HG03558 (cell line): ENCODE data around the gene C12orf50.
A peak's percentile ranks its signal among the peaks of the same experiment; 100 is the strongest.
"Not testable (repeated sequence)": the region's sequence is repeated elsewhere in the genome, so short reads cannot be mapped to it uniquely, and the experiment has no call there.

ENCODE experiments used
- ATAC-seq: cut with Tn5 transposase; IDR thresholded peaks from one replicate; pipeline ENCODE4 v1.9.1; 2021; ENCODE audit warnings: moderate number of reproducible peaks; ENCODE audit not compliant: unreplicated experiment; ENCODE audit errors: extremely low read depth

C12orf50 gene

DNA sequence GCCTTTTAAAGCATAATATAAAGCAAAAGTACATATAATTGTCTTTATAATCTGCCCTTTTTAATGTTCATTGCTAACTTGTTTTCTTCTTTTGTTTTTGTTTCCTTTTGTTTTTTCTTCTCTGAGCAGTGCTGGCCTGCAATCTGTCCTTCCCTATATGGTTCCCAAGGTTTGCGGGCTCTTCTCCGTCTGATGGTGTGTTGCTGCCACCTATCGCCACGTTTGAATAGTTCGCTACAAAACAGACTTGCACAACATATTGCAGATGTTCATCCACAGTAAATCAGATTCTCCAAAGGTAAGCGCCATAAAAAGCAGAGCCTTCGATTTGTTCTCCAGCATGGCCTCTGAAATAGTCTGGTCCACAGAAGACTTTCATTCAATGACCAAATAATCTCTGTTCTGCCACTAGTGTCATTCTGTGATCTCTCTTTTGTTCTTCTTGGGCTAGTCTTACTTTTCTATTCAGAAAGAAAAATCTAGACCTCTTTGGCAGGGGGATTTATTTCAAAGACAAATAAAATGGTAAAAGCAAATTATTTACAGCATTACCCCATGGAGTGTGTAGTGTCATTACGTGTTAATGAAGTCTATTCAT, 33.5 kb downstream of the C12orf50 start:
- ATAC-seq, result peak; percentile 63

DNA sequence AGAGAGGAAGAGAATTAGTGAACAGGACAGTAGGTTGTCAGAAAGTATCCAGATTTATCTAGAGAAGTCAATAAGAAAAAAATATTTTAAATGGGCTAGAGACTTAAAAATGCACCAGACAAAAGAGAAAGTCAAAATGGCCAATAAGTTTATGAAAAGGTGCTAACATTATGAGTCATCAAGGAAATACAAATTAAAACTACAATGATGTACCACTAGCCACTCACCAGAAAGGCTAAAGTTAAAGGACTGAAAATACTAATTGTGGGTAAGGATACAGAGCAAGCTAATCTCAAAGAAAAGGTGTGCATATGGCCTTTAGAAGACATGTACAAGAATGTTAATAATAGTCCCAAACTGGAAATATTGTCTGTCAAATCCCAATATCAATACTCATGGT, 37.7 kb downstream of the C12orf50 start:
- no peak for ATAC-seq

DNA sequence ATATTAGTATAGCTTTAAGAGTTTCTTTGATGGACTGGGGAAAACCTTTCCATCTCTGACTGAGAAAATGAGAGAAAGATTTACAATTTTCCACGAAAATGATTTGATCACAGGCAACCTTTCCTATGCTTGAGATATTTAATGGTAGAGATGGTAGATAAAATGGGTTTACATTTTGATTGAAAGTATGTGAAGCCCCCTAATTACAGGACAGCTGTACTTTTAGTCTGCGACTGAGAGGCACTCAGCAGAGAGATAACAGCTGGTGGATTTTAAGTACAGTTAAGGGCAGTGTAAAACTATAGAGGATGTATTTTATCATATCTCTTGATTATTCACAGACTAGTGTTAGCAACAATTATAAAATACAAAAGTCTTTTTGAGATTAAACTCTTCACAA, 40.7 kb downstream of the C12orf50 start:
- no peak for ATAC-seq

DNA sequence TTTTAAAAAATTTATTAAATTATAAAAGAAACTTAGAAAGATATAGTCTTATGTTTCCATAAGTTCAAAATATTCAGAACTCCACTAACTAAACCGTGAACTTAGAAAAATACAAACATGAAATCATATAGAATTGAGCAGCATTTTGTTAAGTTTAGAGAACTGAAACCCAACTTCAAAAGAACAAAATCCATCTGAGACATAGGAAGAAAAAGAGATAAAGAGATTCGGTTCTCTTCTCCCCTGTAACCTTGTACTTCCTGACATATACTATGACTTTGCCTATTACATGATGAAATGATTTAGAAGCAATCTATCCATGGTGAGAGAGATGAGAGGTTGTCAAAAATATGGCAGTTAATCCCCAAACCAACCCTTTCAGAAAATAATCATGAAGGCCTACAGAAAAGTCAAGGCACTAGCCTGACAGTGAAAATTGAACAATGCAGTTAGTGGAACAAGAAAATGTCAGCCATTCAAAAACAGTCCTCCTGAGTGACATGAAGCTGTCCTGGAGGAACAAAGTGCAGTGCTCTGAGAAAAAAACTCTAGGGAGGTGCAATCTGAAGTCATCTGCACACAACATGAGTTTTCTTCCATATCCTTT, 44.0 kb downstream of the C12orf50 start:
- no peak for ATAC-seq

DNA sequence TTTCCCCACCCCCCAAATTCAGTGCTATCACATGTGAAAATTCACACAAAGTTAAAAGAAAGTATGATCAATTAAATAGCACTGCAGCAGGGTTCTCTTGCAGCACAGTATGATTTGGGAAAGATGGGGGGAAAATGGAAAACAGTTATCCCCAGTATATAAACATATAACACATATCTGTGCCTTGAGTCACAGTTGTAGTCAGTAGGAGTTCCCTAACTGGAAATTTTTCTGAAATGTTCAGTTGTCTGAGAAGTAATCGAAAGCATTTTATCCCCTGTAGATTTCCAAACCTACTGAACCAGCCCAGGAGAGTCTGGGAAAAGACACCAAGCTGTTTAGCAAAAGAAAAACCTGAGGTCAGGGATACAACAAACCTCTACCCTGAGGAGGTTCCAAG, 47.0 kb downstream of the C12orf50 start:
- ATAC-seq, result no peak

DNA sequence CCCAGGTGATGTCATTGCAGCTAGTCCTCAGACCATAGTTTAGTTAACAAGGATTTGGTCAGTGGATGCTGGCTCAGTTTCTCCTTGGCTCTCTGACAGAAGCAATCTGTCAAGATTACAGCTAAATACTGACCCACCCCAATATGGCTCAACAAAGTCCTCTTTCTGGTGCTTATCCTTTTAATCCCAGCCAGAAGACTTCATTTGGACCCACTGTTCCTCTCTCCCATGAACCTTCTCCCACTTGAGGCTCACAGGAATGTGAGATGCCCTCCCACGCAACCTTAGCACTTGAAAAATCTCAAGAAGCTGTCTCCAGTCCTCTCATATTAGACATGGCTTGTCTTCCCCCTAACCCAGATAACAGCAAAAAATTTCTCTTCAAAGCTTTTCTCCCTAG, 47.7 kb downstream of the C12orf50 start:
- ATAC-seq, result no peak

DNA sequence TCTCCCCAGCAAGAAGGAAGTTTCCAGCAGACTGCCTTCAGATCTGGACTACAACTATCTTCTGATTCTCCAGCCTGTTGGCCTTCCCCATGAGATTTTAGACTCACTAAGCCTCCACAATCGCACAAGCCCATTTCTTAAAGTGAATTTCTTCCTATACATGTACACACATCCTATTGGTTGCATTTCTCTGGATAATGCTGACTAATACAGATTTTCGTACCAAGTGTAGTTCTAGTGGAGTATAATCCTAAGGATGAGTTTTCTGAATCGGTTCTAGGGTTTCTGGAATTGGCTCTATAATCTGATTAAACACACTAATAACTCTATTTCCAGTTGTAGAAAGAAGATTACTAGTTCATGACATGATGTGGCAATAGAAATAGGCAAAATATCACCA, 53.3 kb downstream of the C12orf50 start:
- no peak for ATAC-seq

DNA sequence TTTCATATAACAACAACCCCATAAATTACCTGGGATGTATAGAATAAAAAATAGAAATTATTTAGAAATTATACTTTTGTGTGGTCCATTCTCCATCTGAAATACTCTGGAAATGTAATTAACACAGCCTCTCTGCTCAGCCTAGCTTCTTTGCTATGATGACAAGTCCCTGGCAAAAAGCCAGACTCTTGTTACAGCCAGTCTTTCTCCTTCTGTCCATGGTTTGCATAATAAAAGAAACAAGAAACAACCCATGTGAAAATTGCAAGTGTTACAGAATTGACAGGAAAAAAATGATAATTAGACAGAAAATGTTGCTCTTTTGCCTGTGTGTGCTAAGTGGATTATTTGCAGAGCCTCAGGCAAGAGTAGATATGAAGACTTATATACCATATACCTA, 61.3 kb downstream of the C12orf50 start:
- ATAC-seq, result no peak

DNA sequence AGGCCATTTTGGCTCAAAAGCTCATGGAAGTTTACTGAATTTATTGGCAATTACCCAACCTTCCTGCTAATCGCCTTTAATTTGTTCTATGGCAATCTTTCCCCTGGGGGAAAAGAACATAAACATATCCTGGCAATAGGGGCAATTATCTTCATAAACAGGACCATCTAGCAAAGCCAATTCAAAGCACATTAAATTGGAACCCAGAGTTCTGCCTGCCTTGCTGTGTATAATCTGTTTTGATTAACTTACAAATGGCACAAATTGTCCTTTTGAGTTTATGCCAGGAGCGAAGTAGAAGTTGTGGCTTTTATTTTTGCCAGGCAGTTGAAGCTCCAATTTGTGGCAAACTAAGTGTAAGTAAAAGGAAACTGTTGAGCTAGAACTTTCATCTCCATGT, 68.6 kb downstream of the C12orf50 start:
- no peak for ATAC-seq

DNA sequence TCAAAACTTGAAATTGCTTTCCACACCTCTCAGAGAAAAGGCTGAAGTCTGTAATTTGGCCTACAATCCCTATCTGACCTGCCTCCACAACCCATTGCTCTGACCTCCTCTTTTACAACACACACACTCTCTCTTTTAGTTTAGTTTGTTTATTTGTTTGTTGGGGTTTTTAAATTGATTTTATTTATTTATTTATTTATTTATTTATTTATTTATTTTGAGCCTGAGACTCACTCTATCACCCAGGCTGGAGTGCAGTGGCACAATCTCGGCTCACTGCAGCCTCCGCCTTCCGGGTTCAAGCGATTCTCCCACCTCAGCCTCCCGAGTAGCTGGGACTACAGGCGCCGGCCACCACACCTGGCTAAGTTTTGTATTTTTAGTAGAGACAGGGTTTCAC, 75.2 kb downstream of the C12orf50 start:
- not testable (repeated sequence) for ATAC-seq

DNA sequence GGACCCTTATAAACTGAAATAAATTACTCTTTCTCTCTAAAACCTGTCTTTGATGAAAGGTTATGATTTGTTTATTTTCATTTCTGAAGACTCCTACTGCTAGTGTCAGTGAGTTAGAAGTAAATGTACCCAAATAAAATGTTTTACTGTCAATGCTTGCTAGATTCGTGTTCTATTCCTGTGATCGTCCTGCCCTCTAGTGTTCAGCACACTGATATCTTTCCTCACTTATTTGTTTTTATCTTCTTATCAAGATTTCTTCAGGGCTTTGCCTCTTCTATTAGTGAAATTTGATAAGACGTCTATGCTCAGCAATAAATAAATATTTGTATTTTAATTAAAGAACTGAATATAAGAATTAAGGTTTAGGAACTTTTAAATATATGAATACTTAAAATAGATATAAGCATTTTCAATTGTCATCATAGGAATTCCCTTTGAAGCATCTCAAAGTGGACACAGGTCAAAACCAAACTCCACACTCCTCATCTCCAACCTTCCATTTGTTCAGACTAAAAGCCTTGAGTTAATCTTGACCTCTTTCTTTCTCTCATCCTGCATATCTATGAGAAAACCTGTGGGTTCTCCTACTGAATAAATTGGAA, 75.8 kb downstream of the C12orf50 start:
- no peak for ATAC-seq

DNA sequence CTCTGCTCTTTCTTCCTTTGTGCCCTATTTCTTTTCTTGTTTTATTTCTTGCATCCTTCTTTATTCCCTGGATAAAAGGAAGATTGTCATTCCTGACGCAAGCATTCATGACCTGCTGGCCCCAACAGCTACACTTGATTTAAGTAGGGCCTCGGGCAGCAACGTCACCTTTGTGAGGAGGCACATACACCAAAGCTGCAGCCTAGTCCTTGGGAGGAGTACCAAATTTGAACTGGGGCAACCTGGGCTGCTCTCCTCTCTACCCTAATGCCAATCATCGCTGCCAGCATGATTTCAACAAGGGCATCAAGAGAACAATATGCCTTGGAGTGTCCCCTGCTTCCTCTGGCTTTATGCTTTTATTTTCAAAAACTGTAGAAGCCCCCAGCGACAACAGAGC, 76.4 kb downstream of the C12orf50 start:
- ATAC-seq, result no peak

DNA sequence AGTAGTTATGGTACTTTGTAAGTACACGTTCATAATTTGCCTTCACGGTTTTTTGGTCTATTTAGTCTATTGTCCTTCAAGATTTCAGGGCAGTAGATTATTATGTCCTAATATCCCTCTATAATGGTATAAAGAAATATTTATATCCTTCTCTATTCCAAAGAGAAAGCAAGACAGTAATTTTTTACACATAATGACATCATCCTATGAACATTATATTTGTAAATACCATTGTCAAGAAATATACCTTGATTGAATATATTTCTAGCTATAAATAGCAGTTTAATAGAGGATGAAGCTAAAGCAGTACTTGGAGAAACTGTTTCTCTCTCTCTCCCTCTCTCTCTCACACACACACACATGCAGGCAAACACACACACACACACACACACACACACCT, 77.0 kb downstream of the C12orf50 start:
- ATAC-seq, result no peak

DNA sequence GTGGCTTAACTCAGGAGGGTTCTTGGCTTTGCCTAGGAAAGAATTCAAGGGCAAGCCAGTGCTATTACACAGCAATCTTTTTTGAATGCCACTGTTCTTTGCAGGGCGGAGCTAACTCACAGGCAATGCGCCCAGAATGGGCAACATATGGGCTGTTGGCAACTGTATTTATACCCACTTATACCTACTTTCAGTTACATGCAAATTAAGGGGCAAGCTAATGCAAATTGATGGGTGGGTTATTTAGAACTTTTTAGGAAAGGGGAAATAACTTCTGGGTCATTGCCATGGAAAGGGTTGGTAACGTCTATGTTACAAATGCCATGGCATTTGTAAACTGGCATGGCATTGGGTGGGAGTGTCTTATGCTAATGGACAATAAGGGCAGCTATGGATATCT, 85.4 kb downstream of the C12orf50 start:
- no peak for ATAC-seq

DNA sequence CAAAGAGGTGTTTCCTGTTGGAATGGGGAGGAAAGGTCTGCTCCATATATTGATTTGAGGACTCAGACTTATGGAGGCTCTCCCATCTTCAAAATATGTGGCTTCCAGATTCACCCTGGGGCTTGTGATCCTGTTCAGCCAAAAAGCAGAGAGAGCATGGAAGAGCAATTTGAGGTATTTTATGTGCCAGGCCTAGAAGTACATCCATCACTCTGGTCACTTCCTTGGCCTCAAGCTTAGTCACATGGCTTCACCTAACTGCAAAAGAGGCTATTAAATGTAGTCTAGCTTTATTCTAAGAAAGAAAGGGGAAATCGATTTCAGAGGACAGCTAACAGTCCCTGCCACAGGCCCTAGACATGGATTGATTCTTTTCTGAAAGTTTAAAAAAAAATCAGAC, 86.2 kb downstream of the C12orf50 start:
- no peak for ATAC-seq

DNA sequence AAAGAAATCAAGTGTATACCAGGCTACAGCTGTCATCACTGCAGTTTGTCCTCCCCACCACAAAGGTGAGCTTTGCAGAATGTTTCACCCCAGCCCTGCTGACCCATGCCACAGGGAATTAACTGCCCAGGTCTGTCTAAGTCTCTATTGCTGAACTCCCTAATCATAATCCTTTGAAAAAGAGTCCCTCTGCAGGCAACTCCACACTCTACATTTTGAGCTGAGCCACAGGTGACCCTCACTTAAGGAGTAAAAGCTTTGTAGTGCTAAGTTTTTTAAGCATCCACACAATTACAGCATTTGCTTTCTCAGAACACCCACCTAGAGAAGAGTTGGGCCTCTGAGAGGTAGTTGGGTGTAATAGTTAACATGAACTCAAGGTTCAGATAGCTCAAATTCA, 90.0 kb downstream of the C12orf50 start:
- ATAC-seq, result no peak

DNA sequence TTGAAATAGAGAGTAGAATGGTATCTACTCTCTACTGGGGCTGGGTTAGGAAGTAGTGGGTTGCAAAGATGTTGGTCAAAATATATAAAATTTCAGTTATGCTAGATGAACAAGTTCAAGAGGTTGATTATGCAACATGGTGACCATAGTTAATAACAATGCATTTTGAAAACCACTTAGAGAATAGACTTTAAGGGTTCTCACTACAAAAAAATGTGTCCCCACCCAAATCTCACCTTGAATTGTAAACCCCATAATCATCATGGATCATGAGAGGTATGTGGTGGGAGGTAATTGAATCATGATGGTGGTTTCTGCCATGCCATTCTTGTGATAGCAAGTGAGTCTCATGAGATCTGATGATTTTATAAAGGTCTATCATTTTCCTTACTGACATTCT, 94.0 kb downstream of the C12orf50 start:
- no peak for ATAC-seq

DNA sequence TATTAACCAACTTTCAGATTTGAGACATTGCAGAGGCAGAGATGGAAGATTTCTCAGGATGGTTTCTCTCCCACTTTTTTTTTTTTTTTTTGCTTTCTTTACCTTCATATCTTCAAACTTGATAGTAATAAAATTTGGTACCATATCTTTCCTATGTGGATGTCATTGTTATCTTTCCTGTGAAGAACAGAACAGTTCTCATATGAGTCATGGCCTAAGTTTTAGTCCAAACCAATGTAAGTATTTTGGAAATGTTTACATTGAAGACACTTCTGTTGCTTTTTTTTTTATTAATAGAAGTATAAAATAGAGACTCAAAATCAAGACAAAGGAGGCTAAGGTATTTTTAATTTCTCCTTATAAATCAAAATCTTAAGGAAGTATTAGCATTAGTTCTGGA, 95.2 kb downstream of the C12orf50 start:
- no peak for ATAC-seq

DNA sequence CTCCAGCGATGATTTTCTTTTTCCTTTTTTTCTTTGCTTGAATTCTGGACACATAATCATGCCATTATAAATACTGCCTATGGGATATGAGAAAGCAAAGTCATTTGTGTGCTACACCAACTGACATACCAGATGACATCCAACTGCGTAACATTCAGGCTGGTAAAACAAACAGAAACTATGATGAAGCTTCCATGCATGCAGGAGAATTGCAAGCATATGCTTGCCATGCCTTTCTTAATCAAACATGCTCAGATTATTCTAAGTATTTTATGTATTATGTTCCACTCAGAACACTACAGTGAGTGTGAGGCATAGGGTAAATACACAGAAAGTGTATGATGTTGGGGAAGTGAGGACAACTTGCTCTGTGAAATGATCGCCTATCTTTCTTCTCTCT, 97.4 kb downstream of the C12orf50 start:
- ATAC-seq, result no peak

DNA sequence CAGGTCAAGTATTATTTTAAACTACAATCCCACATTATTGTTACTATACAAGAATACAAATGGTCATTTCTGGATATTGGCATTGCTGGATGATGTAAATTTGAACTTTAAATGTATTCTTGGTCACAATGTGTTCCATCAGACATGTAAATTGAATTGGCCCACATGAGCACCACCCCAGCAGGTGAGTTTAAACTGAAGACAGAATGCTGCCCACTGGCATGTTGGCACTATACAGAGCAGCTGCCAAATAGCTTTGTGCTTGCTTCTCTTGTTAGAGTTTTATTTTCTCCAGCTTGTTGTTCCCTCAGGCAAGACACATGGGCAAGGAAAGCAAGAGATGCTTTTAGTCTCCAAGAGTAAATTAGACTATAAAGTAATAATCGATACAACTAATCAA, 98.6 kb downstream of the C12orf50 start:
- no peak for ATAC-seq
